Neural progenitor cell (in vitro differentiated cells): Measurements from ENCODE around the gene JPH3.

ENCODE experiments used
- CTCF ChIP-seq: fragments of 200-600 bp; sonication (generic); IDR thresholded peaks from 2 replicates; pipeline ENCODE4 v1.5.1; 2017; ENCODE audit warnings: antibody characterized with exemption, mild to moderate bottlenecking
- EZH2 ChIP-seq: fragments of 200-600 bp; sonication (generic); IDR thresholded peaks from 2 replicates; pipeline ENCODE4 v1.6.1; 2017; ENCODE audit warnings: antibody characterized with exemption, mild to moderate bottlenecking, moderate library complexity

- TF ChIP-seq CTCF (no peak), EZH2 (no peak)
Observed at GRCh38 chr16:87724490-87725291, 122.4 kb downstream of the JPH3 start.
